EH (cell line): ENCODE measurements around the gene GLP1R.
A peak's percentile ranks its signal among the peaks of the same experiment; 100 is the strongest.

Experiments
- DNase-seq: peaks from one replicate; pipeline ENCODE4 v3.0.0-alpha.2; 2015; ENCODE audit warnings: low read depth

The GLP1R gene

GRCh38 chr6:39044181-39044580, 4.4 kb upstream of the GLP1R start:
- no peak for DNase-seq

- DNase-seq: no peak
Observed at GRCh38 chr6:39047434-39048327, 900 bp upstream of the GLP1R start.

GRCh38 chr6:39049575-39050283, 1.1 kb downstream of the GLP1R start:
- no peak for DNase-seq

- DNase-seq: no peak
Observed at GRCh38 chr6:39050453-39051112, 2.0 kb downstream of the GLP1R start.

GRCh38 chr6:39051399-39052122, 3.0 kb downstream of the GLP1R start:
- DNase-seq: peak; percentile 6

- no peak for DNase-seq
Observed at GRCh38 chr6:39053016-39053624, 4.5 kb downstream of the GLP1R start.

- no peak for DNase-seq
Observed at GRCh38 chr6:39053854-39054576, 5.4 kb downstream of the GLP1R start.

- DNase-seq: no peak
Observed at GRCh38 chr6:39054577-39055142, 6.1 kb downstream of the GLP1R start.

- no peak for DNase-seq
Observed at GRCh38 chr6:39055661-39056060, 7.1 kb downstream of the GLP1R start.

- no peak for DNase-seq
Observed at GRCh38 chr6:39056191-39056590, 7.6 kb downstream of the GLP1R start.

GRCh38 chr6:39056681-39057080, 8.1 kb downstream of the GLP1R start:
- no peak for DNase-seq

GRCh38 chr6:39057251-39058155, 8.9 kb downstream of the GLP1R start:
- DNase-seq: no peak

GRCh38 chr6:39058471-39059147, 10.0 kb downstream of the GLP1R start:
- no peak for DNase-seq

GRCh38 chr6:39059496-39060310, 11.1 kb downstream of the GLP1R start:
- no peak for DNase-seq

GRCh38 chr6:39060467-39061160, 12.0 kb downstream of the GLP1R start:
- no peak for DNase-seq

- no peak for DNase-seq
Observed at GRCh38 chr6:39061182-39061581, 12.6 kb downstream of the GLP1R start.

GRCh38 chr6:39061588-39061987, 13.0 kb downstream of the GLP1R start:
- DNase-seq: no peak
